HG02884 (cell line): ENCODE measurements around the gene SCCPDH.
"Not testable (repeated sequence)": the region's sequence is repeated elsewhere in the genome, so short reads cannot be mapped to it uniquely, and the experiment has no call there.

Experiments used
- ATAC-seq: cut with Tn5 transposase; IDR thresholded peaks from one replicate; pipeline ENCODE4 v1.9.1; 2021; ENCODE audit warnings: mild to moderate bottlenecking, moderate library complexity; ENCODE audit not compliant: unreplicated experiment

SCCPDH gene, protein sequence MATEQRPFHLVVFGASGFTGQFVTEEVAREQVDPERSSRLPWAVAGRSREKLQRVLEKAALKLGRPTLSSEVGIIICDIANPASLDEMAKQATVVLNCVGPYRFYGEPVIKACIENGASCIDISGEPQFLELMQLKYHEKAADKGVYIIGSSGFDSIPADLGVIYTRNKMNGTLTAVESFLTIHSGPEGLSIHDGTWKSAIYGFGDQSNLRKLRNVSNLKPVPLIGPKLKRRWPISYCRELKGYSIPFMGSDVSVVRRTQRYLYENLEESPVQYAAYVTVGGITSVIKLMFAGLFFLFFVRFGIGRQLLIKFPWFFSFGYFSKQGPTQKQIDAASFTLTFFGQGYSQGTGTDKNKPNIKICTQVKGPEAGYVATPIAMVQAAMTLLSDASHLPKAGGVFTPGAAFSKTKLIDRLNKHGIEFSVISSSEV

GRCh38 chr1:246724016-246724730 is at the start of gene SCCPDH:
Gene SCCPDH, plus strand, starts transcription at chr1:246724409. Its CDS starts 14 bp downstream, at chr1:246724423.
- ATAC-seq: peak; percentile 94

DNA sequence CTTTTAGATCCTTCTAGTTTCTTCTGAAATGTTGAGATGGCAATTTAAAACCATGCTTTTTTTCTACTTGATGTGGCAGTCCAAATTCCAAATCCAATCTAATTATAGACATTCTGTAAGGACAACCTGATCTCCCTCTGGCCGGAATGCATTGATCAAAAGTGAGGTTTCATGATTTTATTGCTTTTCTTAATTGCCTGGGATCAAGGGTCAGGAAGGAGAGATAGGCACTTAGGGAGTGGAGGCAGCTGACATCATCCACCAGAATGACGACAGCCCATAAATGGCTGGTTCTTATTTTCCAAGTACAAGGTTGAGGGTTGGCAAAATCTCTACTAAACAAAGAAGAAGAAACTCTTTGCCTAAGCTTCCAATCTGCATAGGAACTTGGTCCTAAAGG is 46.4 kb upstream of the SCCPDH start:
- ATAC-seq: no peak

DNA sequence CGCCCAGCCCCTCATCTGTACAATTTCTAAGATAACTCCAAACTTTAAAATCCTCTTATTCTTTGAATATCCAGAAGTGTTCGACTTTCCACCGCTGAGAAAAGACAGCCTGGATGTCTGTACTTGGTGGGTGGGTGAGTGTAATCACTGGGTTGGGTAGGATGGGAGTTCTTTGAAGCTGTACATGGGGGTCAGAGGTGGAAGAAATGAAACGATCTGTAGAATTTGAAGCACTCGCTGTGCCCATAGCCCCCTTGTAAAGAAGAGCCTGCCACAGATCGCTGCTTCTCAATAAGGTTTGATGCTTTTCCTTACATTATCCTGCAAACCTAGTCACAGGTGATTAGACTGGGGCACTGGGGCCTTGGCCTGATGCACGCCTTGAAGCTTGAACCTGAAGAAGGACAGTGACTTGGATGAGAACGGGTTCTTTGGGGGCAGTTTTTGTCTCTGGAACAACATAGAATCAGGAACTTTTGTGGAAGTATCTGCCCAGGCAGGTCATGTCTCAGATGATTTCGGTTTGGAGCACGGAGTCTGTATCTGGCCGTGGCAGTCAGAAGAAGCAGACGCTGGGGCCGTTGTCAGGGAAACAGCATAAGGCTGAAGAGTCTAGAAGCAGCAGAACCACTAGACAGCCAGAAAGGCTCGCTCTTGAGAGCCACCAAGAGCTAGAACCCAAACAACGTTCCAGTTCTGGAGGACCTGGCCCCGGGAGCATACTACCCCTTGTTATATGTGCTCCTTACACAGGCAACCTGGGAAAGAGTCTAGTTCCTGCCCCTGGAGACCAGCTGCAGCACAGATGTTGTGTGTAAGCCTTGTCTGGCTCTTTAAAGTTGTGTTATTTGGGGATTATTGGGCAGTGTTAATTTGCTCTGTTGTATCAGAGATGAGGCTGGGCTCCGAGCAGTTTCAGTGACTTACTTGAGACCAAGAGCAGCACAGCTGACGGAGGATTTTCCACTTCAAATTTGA is 45.1 kb upstream of the SCCPDH start:
- ATAC-seq: no peak

DNA sequence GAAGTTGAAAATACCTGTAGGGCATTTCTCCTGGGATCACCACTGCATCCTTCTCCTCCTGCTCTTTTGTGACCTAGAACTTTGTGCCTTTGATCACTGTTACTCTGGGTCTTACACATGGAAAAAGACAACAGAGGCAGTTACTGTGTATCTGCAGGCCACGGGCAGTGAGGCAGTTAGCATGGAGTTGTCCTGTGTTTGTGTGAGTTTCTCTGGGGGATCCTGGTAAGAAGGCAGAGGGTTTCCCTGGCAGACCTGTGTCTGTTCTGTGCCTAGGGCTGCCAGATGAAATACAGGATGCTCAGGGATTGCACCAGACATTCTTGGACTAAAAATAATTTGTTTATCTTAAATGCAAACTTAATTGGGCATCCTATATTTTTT is 44.4 kb upstream of the SCCPDH start:
- no peak for ATAC-seq

GRCh38 chr1:246680190-246680589 is 44.0 kb upstream of the SCCPDH start:
- no peak for ATAC-seq

DNA sequence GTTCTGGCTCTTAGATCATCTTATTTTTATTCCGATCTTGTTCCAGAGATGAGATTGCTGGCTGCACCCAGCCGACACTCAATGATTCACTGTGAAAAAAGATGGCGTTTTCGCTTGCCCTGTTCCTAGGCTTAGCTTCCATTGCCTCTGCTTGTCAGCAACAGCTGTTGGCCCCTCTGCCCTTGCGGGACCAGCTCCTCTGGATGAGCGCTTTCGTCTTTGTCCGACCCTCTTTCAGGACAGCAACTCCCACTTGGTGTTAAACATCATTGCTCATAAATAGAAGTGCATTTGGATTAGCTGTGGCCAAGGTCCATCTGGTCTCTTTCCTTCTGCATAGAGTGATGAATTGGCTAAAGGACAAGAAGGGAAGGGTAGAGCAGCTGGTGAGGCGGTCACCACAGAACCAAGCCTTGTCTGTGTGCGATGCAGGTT is 43.5 kb upstream of the SCCPDH start:
- no peak for ATAC-seq

- ATAC-seq: no peak
Observed at GRCh38 chr1:246681900-246682895, 42.0 kb upstream of the SCCPDH start.

DNA sequence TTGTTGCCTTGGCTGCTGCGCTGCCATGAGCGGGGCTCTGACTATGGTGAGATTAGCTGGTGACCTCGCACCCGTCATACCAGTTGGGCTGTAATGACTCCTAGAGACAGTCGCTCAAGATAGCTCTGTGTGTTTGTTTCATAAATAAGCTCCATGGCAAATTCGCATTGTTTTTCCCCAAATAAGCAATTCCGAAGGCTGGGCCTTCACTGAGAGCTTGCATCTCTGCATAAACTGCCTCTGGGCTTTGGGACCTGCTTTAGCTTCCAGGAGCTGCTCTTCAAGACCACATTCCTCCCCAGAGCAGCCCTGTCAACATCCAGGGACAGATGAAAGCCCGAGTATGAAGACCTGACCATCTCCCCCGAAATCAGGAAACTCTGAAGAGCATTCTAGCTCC is 40.7 kb upstream of the SCCPDH start:
- ATAC-seq: no peak

DNA sequence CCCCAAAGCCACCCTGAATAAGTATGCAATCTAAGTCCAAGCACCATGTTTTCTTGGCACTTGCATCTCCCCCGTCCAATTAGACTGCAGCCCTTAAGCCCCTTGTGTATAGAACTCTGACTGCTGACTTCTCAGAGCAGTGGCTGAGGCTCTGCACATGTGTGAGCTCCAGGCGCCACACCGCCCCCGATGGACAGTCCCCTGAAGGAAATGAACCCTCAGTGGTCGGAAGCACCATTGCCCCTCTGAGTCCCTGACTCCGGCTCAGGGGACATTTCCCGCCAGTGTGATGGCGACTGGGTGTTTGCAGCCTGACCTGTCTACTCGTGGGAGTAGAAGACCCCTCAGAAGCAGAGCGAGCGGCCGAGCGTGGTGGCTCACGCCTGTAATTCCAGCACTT is 37.2 kb upstream of the SCCPDH start:
- no peak for ATAC-seq

DNA sequence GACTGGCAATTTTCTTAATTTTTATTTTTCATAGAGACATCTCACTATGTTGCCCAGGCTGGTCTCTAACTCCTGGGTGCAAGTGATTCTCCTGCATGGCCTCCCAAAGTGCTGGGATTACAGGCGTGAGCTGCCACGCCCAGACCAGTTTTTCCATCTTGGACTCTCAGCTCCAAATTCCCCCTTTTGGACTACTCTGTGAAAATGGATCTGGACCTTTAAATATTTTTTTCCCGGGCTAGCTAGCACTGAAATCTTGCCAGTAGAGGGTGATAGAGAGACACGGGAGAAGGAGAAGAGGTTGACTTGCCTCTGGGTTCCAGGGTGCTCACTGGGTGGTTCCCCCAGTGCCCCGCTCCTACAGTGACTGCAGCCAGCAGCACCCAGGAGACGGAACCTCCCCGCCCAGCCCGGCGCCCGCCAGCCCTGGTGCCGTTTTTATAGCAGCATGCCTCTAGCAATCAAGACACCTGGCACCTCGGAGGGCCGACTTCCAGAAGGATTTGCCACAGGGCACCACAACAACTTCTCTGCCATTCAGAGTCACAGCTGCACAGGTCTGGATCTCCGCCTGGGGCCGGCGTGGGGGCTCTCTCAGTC is 34.7 kb upstream of the SCCPDH start:
- ATAC-seq: peak; percentile 89

DNA sequence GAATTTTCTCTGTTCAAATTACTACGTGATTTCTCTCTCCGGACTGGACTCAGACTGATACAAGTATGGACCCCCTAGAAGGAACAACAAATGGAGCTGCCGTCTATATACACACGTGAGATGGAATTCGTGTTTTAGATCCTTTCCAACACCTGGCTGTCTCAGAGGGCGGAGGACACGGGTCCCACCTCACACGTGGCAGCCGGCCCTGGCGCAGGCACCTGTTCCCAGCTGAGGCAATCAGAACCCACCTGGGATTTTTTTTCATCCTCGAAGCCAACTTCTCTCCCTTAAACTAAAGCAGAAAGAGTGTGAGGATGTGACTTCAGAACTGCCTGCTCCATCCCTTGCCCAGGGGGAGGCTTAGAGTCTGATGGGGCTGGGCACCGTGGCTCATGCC is 34.1 kb upstream of the SCCPDH start:
- no peak for ATAC-seq

GRCh38 chr1:246691622-246692495 is 32.4 kb upstream of the SCCPDH start:
- no peak for ATAC-seq

- not testable (repeated sequence) for ATAC-seq
Observed at GRCh38 chr1:246694213-246694895, 29.9 kb upstream of the SCCPDH start.

DNA sequence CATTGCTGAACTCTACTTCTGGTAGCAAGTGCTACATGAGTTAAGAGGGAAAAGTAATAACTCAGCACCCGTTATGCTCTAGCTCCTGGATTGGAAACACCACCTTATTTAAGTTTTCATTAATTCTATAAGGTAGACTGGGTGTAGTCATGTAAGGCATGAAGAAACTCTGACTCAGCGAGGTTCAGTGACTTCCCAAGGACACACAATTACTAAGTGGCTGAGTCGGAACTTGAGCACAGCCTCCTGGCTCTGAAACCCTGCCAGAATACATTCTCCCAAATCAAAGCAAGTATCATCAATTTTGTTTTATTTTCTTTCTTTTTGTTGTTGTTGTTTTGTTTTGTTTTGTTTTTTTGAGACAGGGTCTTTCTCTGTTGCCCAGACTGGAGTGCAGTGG is 29.1 kb upstream of the SCCPDH start:
- ATAC-seq: no peak

GRCh38 chr1:246695666-246696065 is 28.5 kb upstream of the SCCPDH start:
- ATAC-seq: no peak

- ATAC-seq: no peak
Observed at GRCh38 chr1:246698466-246699094, 25.6 kb upstream of the SCCPDH start.

DNA sequence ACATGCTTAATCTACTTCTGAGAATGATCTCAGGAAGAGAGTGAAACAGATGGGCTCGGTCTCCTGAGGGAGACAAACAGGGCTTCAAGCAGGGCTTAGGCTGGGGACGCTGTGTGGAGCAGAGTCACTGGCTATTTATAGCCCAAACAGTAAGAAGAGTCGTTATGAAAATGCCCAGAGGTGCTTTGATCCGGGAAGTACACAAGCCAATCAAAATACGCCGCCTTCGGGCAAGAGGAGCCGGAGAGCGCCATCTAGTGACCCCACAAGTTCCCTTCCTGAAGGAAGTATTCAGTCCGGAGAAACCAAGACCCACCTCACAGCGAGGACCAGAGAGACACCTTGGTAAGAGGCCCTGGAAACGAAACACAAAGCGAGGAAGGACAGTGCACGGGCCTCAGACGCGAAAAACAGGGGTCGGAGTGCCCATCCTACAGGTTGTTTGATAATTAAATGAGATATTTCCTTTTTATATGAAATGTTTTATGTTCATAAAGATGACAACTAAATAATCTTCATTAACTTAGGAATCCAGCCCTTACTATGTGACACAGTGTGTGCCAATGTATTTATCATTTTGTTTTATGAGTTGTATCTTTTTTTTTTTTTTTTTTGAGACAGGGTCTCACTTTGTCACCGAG is 25.0 kb upstream of the SCCPDH start:
- peak; percentile 94 for ATAC-seq
